NCI-H524 treated with DMSO at 0.1 percent for 48 hours (cell line): ENCODE measurements around the gene YWHAB.
"Not testable (repeated sequence)": the region's sequence is repeated elsewhere in the genome, so short reads cannot be mapped to it uniquely, and the experiment has no call there.

Experiments
- DNase-seq: peaks from one replicate; lab custom pipeline; 2025; lab: John Stamatoyannopoulos, UW

YWHAB gene

GRCh38 chr20:44869471-44869870 lies 16.0 kb upstream of the YWHAB start:
- no peak for DNase-seq

GRCh38 chr20:44882360-44882759 lies 3.1 kb upstream of the YWHAB start:
- not testable (repeated sequence) for DNase-seq

GRCh38 chr20:44883214-44883902 lies 2.1 kb upstream of the YWHAB start:
- no peak for DNase-seq

GRCh38 chr20:44884907-44885391 lies 556 bp upstream of the YWHAB start:
- no peak for DNase-seq

GRCh38 chr20:44886266-44886651 lies 754 bp downstream of the YWHAB start:
- DNase-seq, result no peak

- DNase-seq, result no peak
Observed at GRCh38 chr20:44886828-44887227, 1.3 kb downstream of the YWHAB start.

GRCh38 chr20:44887466-44887865 lies 2.0 kb downstream of the YWHAB start:
- DNase-seq, result no peak

GRCh38 chr20:44888226-44889103 lies 3.0 kb downstream of the YWHAB start:
- no peak for DNase-seq

GRCh38 chr20:44891826-44892225 lies 6.3 kb downstream of the YWHAB start:
- no peak for DNase-seq

- no peak for DNase-seq
Observed at GRCh38 chr20:44894959-44895358, 9.5 kb downstream of the YWHAB start.

- no peak for DNase-seq
Observed at GRCh38 chr20:44896583-44896982, 11.1 kb downstream of the YWHAB start.

- DNase-seq, result no peak
Observed at GRCh38 chr20:44897133-44897532, 11.6 kb downstream of the YWHAB start.

GRCh38 chr20:44900231-44900854 lies 14.8 kb downstream of the YWHAB start:
- no peak for DNase-seq

GRCh38 chr20:44901974-44902373 lies 16.5 kb downstream of the YWHAB start:
- DNase-seq, result no peak

- no peak for DNase-seq
Observed at GRCh38 chr20:44904377-44904776, 18.9 kb downstream of the YWHAB start.

- DNase-seq, result no peak
Observed at GRCh38 chr20:44908987-44909871, 23.7 kb downstream of the YWHAB start.

GRCh38 chr20:44909872-44910689 lies 24.6 kb downstream of the YWHAB start, which contains the start of gene PABPC1L:
TSS of gene PABPC1L (plus strand) at chr20:44910060. CDS start at chr20:44910144, 84 bp downstream.
- no peak for DNase-seq

GRCh38 chr20:44910690-44911262 lies 25.3 kb downstream of the YWHAB start:
- DNase-seq, result no peak

- DNase-seq, result no peak
Observed at GRCh38 chr20:44911264-44911921, 25.9 kb downstream of the YWHAB start.

- no peak for DNase-seq
Observed at GRCh38 chr20:44912189-44912588, 26.7 kb downstream of the YWHAB start.
